ENCODE results near the gene USP31. TPM values are rescaled to one million over a fixed set of nuclear protein-coding genes. Genes with fewer than 3 reads are reported as not detected.
"Not testable (repeated sequence)": the region's sequence is repeated elsewhere in the genome, so short reads cannot be mapped to it uniquely, and the experiment has no call there.

Gene USP31
- total RNA-seq, 1 donor from 2014 or later: 16.7 TPM

- DNase-seq (ENCODE audit: low spot score in 2 of 2): no peak
- FAIRE-seq: no peak
These were observed 7.8 kb upstream of the USP31 start for GRCh38 chr16:23156946-23157460.

GRCh38 chr16:23156110-23156509, 6.9 kb upstream of the USP31 start:
- DNase-seq (ENCODE audit: low spot score in 2 of 2): no peak
- FAIRE-seq: no peak

GRCh38 chr16:23155445-23156049, 6.3 kb upstream of the USP31 start:
- no peak for DNase-seq (ENCODE audit: low spot score in 2 of 2)
- FAIRE-seq: no peak

- FAIRE-seq: no peak
- DNase-seq (ENCODE audit: low spot score in 2 of 2): no peak
These were observed 3.3 kb upstream of the USP31 start for GRCh38 chr16:23152386-23153178.

- no peak for DNase-seq (ENCODE audit: low spot score in 2 of 2)
- FAIRE-seq: no peak
These were observed 727 bp upstream of the USP31 start for GRCh38 chr16:23149993-23150364.

- FAIRE-seq: no peak
- DNase-seq (ENCODE audit: low spot score in 2 of 2): peak; percentile 73
These were observed 562 bp downstream of the USP31 start for GRCh38 chr16:23148513-23149266.

GRCh38 chr16:23148166-23148512, 1.1 kb downstream of the USP31 start:
- no peak for FAIRE-seq
- DNase-seq (ENCODE audit: low spot score in 2 of 2): no peak

GRCh38 chr16:23147666-23148065, 1.6 kb downstream of the USP31 start:
- DNase-seq (ENCODE audit: low spot score in 2 of 2) (no peak), FAIRE-seq (no peak)

- DNase-seq (ENCODE audit: low spot score in 2 of 2): no peak
- no peak for FAIRE-seq
These were observed 2.2 kb downstream of the USP31 start for GRCh38 chr16:23146877-23147601.

GRCh38 chr16:23145608-23146007, 3.6 kb downstream of the USP31 start:
- FAIRE-seq: no peak
- DNase-seq (ENCODE audit: low spot score in 2 of 2): no peak

- FAIRE-seq: no peak
- DNase-seq (ENCODE audit: low spot score in 2 of 2): no peak
These were observed 4.1 kb downstream of the USP31 start for GRCh38 chr16:23145186-23145585.

- not testable (repeated sequence) for FAIRE-seq; DNase-seq (ENCODE audit: low spot score in 2 of 2)
These were observed 4.9 kb downstream of the USP31 start for GRCh38 chr16:23144393-23144792.

- FAIRE-seq (no peak), DNase-seq (ENCODE audit: low spot score in 2 of 2) (no peak)
These were observed 5.9 kb downstream of the USP31 start for GRCh38 chr16:23143391-23143790.

GRCh38 chr16:23141959-23142740, 7.1 kb downstream of the USP31 start:
- FAIRE-seq (no peak), DNase-seq (ENCODE audit: low spot score in 2 of 2) (no peak)

GRCh38 chr16:23141500-23141899, 7.8 kb downstream of the USP31 start:
- FAIRE-seq (no peak), DNase-seq (ENCODE audit: low spot score in 2 of 2) (no peak)

GRCh38 chr16:23141033-23141432, 8.2 kb downstream of the USP31 start:
- DNase-seq (ENCODE audit: low spot score in 2 of 2): no peak
- FAIRE-seq: no peak

GRCh38 chr16:23140107-23140506, 9.1 kb downstream of the USP31 start:
- no peak for DNase-seq (ENCODE audit: low spot score in 2 of 2)
- FAIRE-seq: no peak

GRCh38 chr16:23137818-23138217, 11.4 kb downstream of the USP31 start:
- FAIRE-seq (no peak), DNase-seq (ENCODE audit: low spot score in 2 of 2) (no peak)

- DNase-seq (ENCODE audit: low spot score in 2 of 2) (no peak), FAIRE-seq (peak; percentile 69)
These were observed 12.0 kb downstream of the USP31 start for GRCh38 chr16:23137256-23137655.

GRCh38 chr16:23134274-23134673, 15.0 kb downstream of the USP31 start:
- FAIRE-seq (no peak), DNase-seq (ENCODE audit: low spot score in 2 of 2) (no peak)
